Ascending aorta (tissue), 2 donors: ENCODE data around the gene ZBTB7C. TPM values are rescaled to one million over a fixed set of nuclear protein-coding genes. Genes with fewer than 3 reads are reported as not detected.

ENCODE experiments used
- DNase-seq, 2 donors: peaks; one replicate each; pipeline ENCODE4 v3.0.0-alpha.2; 2019; ENCODE audit warnings: low spot score in 2 of 2
- H3K27ac ChIP-seq, 2 donors: fragments of 200-600 bp; sonication (generic); one replicate each; pipeline ENCODE4 v1.5.1; 2016 to 2017; ENCODE audit warnings: mild to moderate bottlenecking in 1 of 2
- H3K27me3 ChIP-seq: fragments of 200-600 bp; sonication (generic); one replicate; pipeline ENCODE4 v1.5.1; 2017
- H3K36me3 ChIP-seq, 2 donors: fragments of 200-600 bp; sonication (generic); one replicate each; pipeline ENCODE4 v1.5.1; 2016
- H3K4me1 ChIP-seq, 2 donors: fragments of 200-600 bp; sonication (generic); one replicate each; pipeline ENCODE4 v1.5.1; 2016 to 2017; ENCODE audit warnings: mild to moderate bottlenecking in 1 of 2
- H3K4me3 ChIP-seq, 2 donors: fragments of 200-600 bp; sonication (generic); one replicate each; pipeline ENCODE4 v1.5.1; 2016 to 2017; ENCODE audit warnings: mild to moderate bottlenecking in 1 of 2
- H3K9me3 ChIP-seq, 2 donors: fragments of 200-600 bp; sonication (generic); one replicate each; pipeline ENCODE4 v1.5.1; 2016
- CTCF ChIP-seq, 3 experiments: fragments of 200-600 bp in 2 of 3; fragments of 450-650 bp in 1 of 3; sonication (generic) in 2 of 3; IDR thresholded peaks; one replicate each; pipeline ENCODE4 v1.5.1; 2016 to 2019; ENCODE audit warnings: antibody characterized with exemption in 3 of 3, mild to moderate bottlenecking in 1 of 3, moderate library complexity in 1 of 3
- intact Hi-C: fragments of 100-400 bp; cut with DNase I; formaldehyde crosslinking; loops from one replicate; pipeline ENCODE4 v1.15.1; 2023
- total RNA-seq: library from RNA; depleted of rRNA; stranded (reverse); fragments of >200 nt; gene quantifications from one replicate; pipeline ENCODE4 v1.1.0, GENCODE V29; 2016

ZBTB7C gene
- total RNA-seq, 1 donor from 2014 or later = 8.1 TPM

DNA sequence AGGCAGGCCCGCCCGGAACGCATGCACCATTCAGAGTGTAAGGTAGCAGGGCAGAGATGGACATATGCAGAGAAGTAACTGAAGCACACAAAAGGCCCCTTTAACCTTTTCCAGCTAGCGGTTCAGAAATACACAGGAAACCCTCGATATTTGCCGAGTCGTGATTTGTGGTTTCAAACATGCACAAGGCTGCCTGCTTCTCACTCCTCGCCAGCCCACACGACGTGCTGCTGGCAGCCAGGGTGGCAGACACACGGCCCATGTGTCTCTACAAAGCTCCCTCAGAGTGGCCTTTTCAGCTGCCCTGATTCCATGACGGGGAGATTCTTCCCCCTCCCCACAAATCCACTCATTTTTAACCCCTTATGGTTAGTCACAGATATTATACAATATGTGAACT, 23.6 kb downstream of the ZBTB7C start:
- TF ChIP-seq CTCF (IDR thresholded peaks at IDR 0.05) = no peak
- no peak for DNase-seq
- no peak overlapping the region for H3K4me3 ChIP-seq
- H3K4me1 ChIP-seq = no peaks in the 10 kb centered on the region
- H3K36me3 ChIP-seq = no peaks in the 10 kb centered on the region
- intact Hi-C loops = no loop called here
- H3K9me3 ChIP-seq = no peaks in the 10 kb centered on the region
- H3K27ac ChIP-seq = no peak overlapping the region
- no peaks in the 10 kb centered on the region for H3K27me3 ChIP-seq

DNA sequence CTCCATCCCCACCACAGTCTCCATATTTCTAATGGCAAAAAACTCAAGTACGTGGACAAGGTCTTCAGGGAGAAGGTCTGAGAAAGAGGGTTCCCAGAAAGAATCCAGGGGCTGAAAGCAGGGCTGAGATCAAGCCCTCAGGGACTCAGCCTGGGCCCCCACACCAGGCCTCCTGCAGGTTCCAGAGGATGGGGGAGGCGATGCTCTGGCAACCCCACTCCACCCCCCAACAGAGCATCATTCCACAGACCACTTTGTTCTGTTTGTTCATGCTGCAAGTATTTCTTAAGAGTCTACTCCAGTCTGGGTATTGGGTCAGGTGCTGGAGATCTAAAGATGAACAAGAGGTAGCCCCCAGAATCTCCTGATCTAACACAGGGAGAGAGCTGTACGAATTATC, 32.2 kb downstream of the ZBTB7C start:
- no peaks in the 10 kb centered on the region for H3K27me3 ChIP-seq
- H3K27ac ChIP-seq = no peak overlapping the region
- no peaks in the 10 kb centered on the region for H3K9me3 ChIP-seq
- peaks cover 0 to 9% of the 10 kb centered on the region in 2 donors for H3K4me1 ChIP-seq
- no peaks in the 10 kb centered on the region for H3K36me3 ChIP-seq
- no peak for DNase-seq
- intact Hi-C loops = no loop called here
- TF ChIP-seq CTCF (IDR thresholded peaks at IDR 0.05) = no peak
- H3K4me3 ChIP-seq = no peak overlapping the region

GRCh38 chr18:48376406-48376805, 32.8 kb downstream of the ZBTB7C start:
- H3K36me3 ChIP-seq = no peaks in the 10 kb centered on the region
- H3K4me1 ChIP-seq = peaks cover 0 to 9% of the 10 kb centered on the region in 2 donors
- H3K27ac ChIP-seq = no peak overlapping the region
- no peaks in the 10 kb centered on the region for H3K27me3 ChIP-seq
- H3K4me3 ChIP-seq = no peak overlapping the region
- DNase-seq = no peak
- no peak for TF ChIP-seq CTCF (IDR thresholded peaks at IDR 0.05)
- H3K9me3 ChIP-seq = no peaks in the 10 kb centered on the region
- intact Hi-C loops = no loop called here

- Histone ChIP-seq H3K9me3 (no peaks in the 10 kb centered on the region), H3K4me1 (peaks cover 0 to 9% of the 10 kb centered on the region in 2 donors), H3K27ac (peak overlapping the region in 1 of 2 donors; percentile 51), H3K27me3 (no peaks in the 10 kb centered on the region), H3K36me3 (no peaks in the 10 kb centered on the region), H3K4me3 (no peak overlapping the region)
- intact Hi-C loops = no loop called here
- DNase-seq = no peak
- no peak for TF ChIP-seq CTCF (IDR thresholded peaks at IDR 0.05)
Observed at GRCh38 chr18:48375150-48375800, 33.9 kb downstream of the ZBTB7C start.

DNA sequence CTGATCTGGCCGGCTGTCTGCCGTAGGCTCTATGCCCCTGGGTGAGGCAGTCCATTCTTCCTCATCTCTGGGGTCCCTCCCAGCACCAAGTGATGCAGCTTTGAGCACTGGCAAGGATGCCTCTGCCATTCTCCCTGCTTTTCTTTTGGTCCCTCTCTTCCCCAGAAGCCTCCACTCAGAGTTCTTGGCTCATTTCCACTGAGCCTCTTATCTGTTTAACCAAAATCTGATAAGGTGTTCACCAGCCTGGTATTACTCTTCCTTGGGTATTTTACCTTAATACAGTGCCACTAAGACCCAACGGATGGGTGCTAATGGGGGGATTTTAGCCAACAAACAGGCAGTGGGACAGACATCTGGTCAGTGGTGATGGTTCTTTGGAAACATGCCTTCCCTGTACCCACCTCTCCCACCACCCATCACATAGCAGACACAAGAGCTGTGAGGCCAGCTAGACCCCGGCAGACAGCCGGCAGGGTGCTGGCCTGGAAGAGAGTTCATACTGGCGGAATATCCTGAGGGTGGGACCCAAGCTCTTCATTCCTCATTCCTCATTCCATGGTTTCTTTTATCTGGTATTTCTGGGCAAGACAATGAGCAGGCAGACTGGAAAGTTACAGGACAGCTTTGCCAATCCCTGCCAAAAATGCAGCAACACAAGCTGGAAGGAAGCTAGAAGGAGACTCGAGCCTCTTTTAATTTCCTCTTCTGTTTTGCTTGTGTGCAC, 34.6 kb downstream of the ZBTB7C start:
- intact Hi-C loops = no loop called here
- no peak for TF ChIP-seq CTCF (IDR thresholded peaks at IDR 0.05)
- H3K9me3 ChIP-seq = no peaks in the 10 kb centered on the region

More for the DNA sequence above, 34.6 kb downstream of the ZBTB7C start:
- H3K4me1 ChIP-seq = peaks cover 0 to 9% of the 10 kb centered on the region in 2 donors
- H3K27me3 ChIP-seq = no peaks in the 10 kb centered on the region
- H3K4me3 ChIP-seq = no peak overlapping the region
- no peaks in the 10 kb centered on the region for H3K36me3 ChIP-seq
- peak overlapping the region in 1 of 2 donors; percentile 51 for H3K27ac ChIP-seq
- no peak for DNase-seq
